CD14-positive monocyte (primary cell): Measurements from ENCODE around the gene NRXN3. TPM values are rescaled to one million over a fixed set of nuclear protein-coding genes. Genes with fewer than 3 reads are reported as not detected.

ENCODE experiments used
- DNase-seq, 3 donors: peaks; one replicate each; pipeline ENCODE4 v3.0.0-alpha.2; 2011 to 2022
- H2AFZ ChIP-seq: 2 replicates; pipeline ENCODE4 v1.6.0; 2012; ENCODE audit warnings: mild to moderate bottlenecking, low read depth, low read length, inconsistent platforms; ENCODE audit not compliant: insufficient read depth, poor library complexity, severe bottlenecking
- H3K27ac ChIP-seq, 2 donors: 1 replicate in 1 of 2; 2 replicates in 1 of 2; pipeline ENCODE4 v1.5.1; 2012 to 2013; ENCODE audit warnings: low read length in 2 of 2, control low read depth in 1 of 2, inconsistent platforms in 1 of 2, low read depth in 1 of 2, mild to moderate bottlenecking in 1 of 2
- H3K27me3 ChIP-seq, 2 donors: one replicate each; pipeline versions ENCODE4 v1.6.0 to v1.6.1; 2011 to 2013; ENCODE audit warnings: low read length in 2 of 2; ENCODE audit not compliant: control insufficient read depth in 2 of 2, insufficient read depth in 2 of 2
- H3K36me3 ChIP-seq, 2 donors: replicated peaks in 1 of 2; 1 replicate in 1 of 2; 2 replicates in 1 of 2; pipeline versions ENCODE4 v1.5.1 to v1.6.1; 2012 to 2013; ENCODE audit warnings: low read length in 2 of 2, control low read depth in 1 of 2, inconsistent platforms in 1 of 2, mild to moderate bottlenecking in 1 of 2; ENCODE audit not compliant: insufficient read depth in 2 of 2, control insufficient read depth in 1 of 2
- H3K4me1 ChIP-seq, 2 donors: 1 replicate in 1 of 2; 2 replicates in 1 of 2; pipeline versions ENCODE4 v1.5.1 to v1.6.1; 2012 to 2013; ENCODE audit warnings: low read length in 2 of 2, control low read depth in 1 of 2, inconsistent platforms in 1 of 2, mild to moderate bottlenecking in 1 of 2, moderate library complexity in 1 of 2; ENCODE audit not compliant: insufficient read depth in 2 of 2, control insufficient read depth in 1 of 2
- H3K4me2 ChIP-seq: replicated peaks from 2 replicates; pipeline ENCODE3; 2012; ENCODE audit warnings: low read length, moderate library complexity, mild to moderate bottlenecking; ENCODE audit not compliant: poor library complexity, severe bottlenecking; ENCODE audit errors: extremely low read depth
- H3K4me3 ChIP-seq, 3 experiments: fragments of 200-600 bp in 1 of 3; sonication (generic) in 1 of 3; replicated peaks in 1 of 3; 1 replicate in 2 of 3; 2 replicates in 1 of 3; pipeline ENCODE4 v1.5.1; 2011 to 2013; ENCODE audit warnings: low read length in 3 of 3, mild to moderate bottlenecking in 3 of 3, control low read depth in 2 of 3, low read depth in 2 of 3, inconsistent platforms in 1 of 3, moderate library complexity in 1 of 3
- H3K79me2 ChIP-seq: 2 replicates; pipeline ENCODE4 v1.6.0; 2012; ENCODE audit warnings: mild to moderate bottlenecking, control low read depth, inconsistent platforms, low read length, moderate library complexity; ENCODE audit not compliant: insufficient read depth
- H3K9ac ChIP-seq: 2 replicates; pipeline ENCODE4 v1.6.0; 2017; ENCODE audit warnings: low read length, mild to moderate bottlenecking; ENCODE audit not compliant: insufficient read depth, poor library complexity, severe bottlenecking
- H3K9me3 ChIP-seq, 2 donors: replicated peaks in 1 of 2; 1 replicate in 1 of 2; 2 replicates in 1 of 2; pipeline versions ENCODE4 v1.5.1 to v1.6.1; 2012 to 2013; ENCODE audit warnings: low read length in 2 of 2, control low read depth in 1 of 2; ENCODE audit not compliant: control insufficient read depth in 1 of 2, insufficient read depth in 1 of 2
- H4K20me1 ChIP-seq: 2 replicates; pipeline ENCODE4 v1.6.0; 2012; ENCODE audit warnings: mild to moderate bottlenecking, low read length, control low read depth, moderate library complexity; ENCODE audit not compliant: insufficient read depth
- H3K27ac Mint-ChIP-seq, 7 donors: one replicate each; pipeline ENCODE4 v1.8.0; 2020; ENCODE audit warnings: mild to moderate bottlenecking in 7 of 7, mixed read lengths in 7 of 7, moderate library complexity in 6 of 7, inconsistent platforms in 2 of 7
- H3K27me3 Mint-ChIP-seq, 3 donors: one replicate each; pipeline ENCODE4 v1.8.0; 2021 to 2022; ENCODE audit warnings: low read depth in 3 of 3, mild to moderate bottlenecking in 3 of 3, mixed read lengths in 3 of 3, moderate library complexity in 3 of 3, inconsistent platforms in 1 of 3
- H3K36me3 Mint-ChIP-seq, 2 donors: one replicate each; pipeline ENCODE4 v1.8.0; 2020; ENCODE audit warnings: mixed read lengths in 2 of 2, inconsistent platforms in 1 of 2, mild to moderate bottlenecking in 1 of 2
- H3K4me1 Mint-ChIP-seq: one replicate; pipeline ENCODE4 v1.8.0; 2020; ENCODE audit warnings: mild to moderate bottlenecking, mixed read lengths
- H3K4me3 Mint-ChIP-seq, 2 donors: one replicate each; pipeline ENCODE4 v1.8.0; 2020; ENCODE audit warnings: mild to moderate bottlenecking in 2 of 2, mixed read lengths in 2 of 2, moderate library complexity in 1 of 2
- H3K9me3 Mint-ChIP-seq, 7 donors: one replicate each; pipeline ENCODE4 v1.8.0; 2020 to 2022; ENCODE audit warnings: mixed read lengths in 7 of 7, mild to moderate bottlenecking in 6 of 7, moderate library complexity in 6 of 7, inconsistent platforms in 2 of 7
- WGBS: methylation state at CpG from one replicate; pipeline ENCODE4 v1.1.5; 2013; ENCODE audit warnings: missing lambda C conversion rate; ENCODE audit not compliant: insufficient coverage; 5-methylcytosine and 5-hydroxymethylcytosine counted together
- intact Hi-C, 2 donors: fragments of 100-400 bp; cut with micrococcal nuclease; formaldehyde crosslinking; loops; one replicate each; pipeline versions ENCODE4 v1.15.0 to v1.15.1; 2023
- polyA plus RNA-seq, 3 donors: library from polyadenylated mRNA; depleted of rRNA in 1 of 3; unstranded in 2 of 3; stranded (reverse) in 1 of 3; fragments of 300-500 nt in 2 of 3; fragments of >200 nt in 1 of 3; fragmentation: Illumina TruSeq in 2 of 3; gene quantifications; 1 replicate in 2 of 3; 2 replicates in 1 of 3; pipeline ENCODE4 v1.2.3, GENCODE V29; 2012 to 2021
- TF ChIP-seq, protein P1 (sequence below): fragments of 200-600 bp; IDR thresholded peaks from one replicate; pipeline ENCODE4 v1.8.0; 2022; ENCODE audit warnings: antibody characterized with exemption, mild to moderate bottlenecking

The NRXN3 gene
- polyA plus RNA-seq, 3 donors = not detected

DNA sequence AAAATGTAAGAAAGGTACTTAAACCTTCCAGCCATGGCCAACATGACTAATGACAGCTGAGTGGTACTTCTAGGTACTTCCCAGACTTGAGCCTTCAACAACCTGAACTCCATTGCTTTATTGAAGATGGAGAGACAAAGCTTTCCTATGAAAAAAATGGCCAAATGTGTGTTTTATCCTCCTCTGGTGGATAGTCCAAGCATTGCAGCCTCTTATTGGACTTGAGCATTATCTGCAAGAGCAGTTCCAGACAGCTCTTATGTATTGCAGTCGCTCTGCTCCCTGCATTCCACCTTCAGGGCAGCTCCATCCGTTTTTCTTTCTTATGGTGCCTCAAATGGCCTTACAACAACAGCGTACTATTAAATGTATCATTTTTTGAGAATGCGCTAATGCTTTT lies 588.2 kb downstream of the NRXN3 start:
- Histone ChIP-seq H3K27me3 (no peaks in the 10 kb centered on the region), H3K36me3 (no peaks in the 10 kb centered on the region), H3K9ac (no peak overlapping the region), H3K4me1 (no peaks in the 10 kb centered on the region), H3K9me3 (no peaks in the 10 kb centered on the region), H3K4me2 (no peak overlapping the region), H2AFZ (no peak overlapping the region), H3K79me2 (no peaks in the 10 kb centered on the region), H3K4me3 (no peak overlapping the region), H3K27ac (no peak overlapping the region), H4K20me1 (no peaks in the 10 kb centered on the region)
- no peak overlapping the region for H3K4me3 Mint-ChIP-seq
- no peaks in the 10 kb centered on the region for H3K4me1 Mint-ChIP-seq
- 35% methylated on average over 2 of the region's 4 CpGs for WGBS
- H3K27ac Mint-ChIP-seq = no peak overlapping the region
- intact Hi-C loops = no loop called here
- H3K9me3 Mint-ChIP-seq = no peaks in the 10 kb centered on the region
- TF ChIP-seq, protein P1, sequence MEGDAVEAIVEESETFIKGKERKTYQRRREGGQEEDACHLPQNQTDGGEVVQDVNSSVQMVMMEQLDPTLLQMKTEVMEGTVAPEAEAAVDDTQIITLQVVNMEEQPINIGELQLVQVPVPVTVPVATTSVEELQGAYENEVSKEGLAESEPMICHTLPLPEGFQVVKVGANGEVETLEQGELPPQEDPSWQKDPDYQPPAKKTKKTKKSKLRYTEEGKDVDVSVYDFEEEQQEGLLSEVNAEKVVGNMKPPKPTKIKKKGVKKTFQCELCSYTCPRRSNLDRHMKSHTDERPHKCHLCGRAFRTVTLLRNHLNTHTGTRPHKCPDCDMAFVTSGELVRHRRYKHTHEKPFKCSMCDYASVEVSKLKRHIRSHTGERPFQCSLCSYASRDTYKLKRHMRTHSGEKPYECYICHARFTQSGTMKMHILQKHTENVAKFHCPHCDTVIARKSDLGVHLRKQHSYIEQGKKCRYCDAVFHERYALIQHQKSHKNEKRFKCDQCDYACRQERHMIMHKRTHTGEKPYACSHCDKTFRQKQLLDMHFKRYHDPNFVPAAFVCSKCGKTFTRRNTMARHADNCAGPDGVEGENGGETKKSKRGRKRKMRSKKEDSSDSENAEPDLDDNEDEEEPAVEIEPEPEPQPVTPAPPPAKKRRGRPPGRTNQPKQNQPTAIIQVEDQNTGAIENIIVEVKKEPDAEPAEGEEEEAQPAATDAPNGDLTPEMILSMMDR = no peak
- H3K36me3 Mint-ChIP-seq = no peaks in the 10 kb centered on the region
- DNase-seq = no peak
- peaks cover 0 to 2% (median 0%) of the 10 kb centered on the region in 3 donors for H3K27me3 Mint-ChIP-seq

DNA sequence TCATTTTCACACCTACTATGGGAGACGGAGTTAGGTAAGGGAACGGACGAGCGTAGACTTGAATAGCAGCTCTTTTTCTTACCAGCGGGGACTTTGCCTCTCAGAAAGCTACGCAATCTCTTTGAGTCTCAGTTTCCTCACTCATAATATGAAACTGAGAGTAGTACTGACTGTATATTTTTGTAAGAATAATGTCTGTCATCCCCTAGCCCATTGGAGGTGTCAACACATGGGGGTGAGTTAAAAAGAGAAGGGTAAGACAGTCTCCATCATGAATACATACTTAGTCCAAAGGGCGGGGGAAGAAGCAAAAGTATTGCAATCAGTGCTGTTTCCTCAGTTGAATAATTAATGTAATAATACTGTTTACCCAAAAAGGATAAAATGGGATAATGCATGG lies 592.2 kb downstream of the NRXN3 start:
- H3K79me2 ChIP-seq = no peaks in the 10 kb centered on the region
- H3K4me1 Mint-ChIP-seq = no peaks in the 10 kb centered on the region
- no peaks in the 10 kb centered on the region for H3K36me3 Mint-ChIP-seq
- H4K20me1 ChIP-seq = no peaks in the 10 kb centered on the region
- no peak overlapping the region for H3K27ac ChIP-seq
- no peak overlapping the region for H3K4me3 Mint-ChIP-seq
- DNase-seq = no peak
- no peak overlapping the region for H3K4me2 ChIP-seq
- no peak overlapping the region for H2AFZ ChIP-seq
- no peak overlapping the region for H3K9ac ChIP-seq
- intact Hi-C loops = no loop called here
- H3K27me3 Mint-ChIP-seq = peaks cover 0 to 2% (median 2%) of the 10 kb centered on the region in 3 donors
- H3K4me3 ChIP-seq = no peak overlapping the region
- peaks cover 0 to 3% (median 0%) of the 10 kb centered on the region in 7 donors for H3K9me3 Mint-ChIP-seq
- H3K4me1 ChIP-seq = no peaks in the 10 kb centered on the region
- H3K27ac Mint-ChIP-seq = no peak overlapping the region
- H3K9me3 ChIP-seq = no peaks in the 10 kb centered on the region
- TF ChIP-seq, protein P1 = no peak
- H3K27me3 ChIP-seq = no peaks in the 10 kb centered on the region
- no CpG with 5 or more reads among the region's 7 CpGs for WGBS
- H3K36me3 ChIP-seq = no peaks in the 10 kb centered on the region
